HG03439 (cell line): ENCODE measurements around the gene CNOT3.
"Not testable (repeated sequence)": the region's sequence is repeated elsewhere in the genome, so short reads cannot be mapped to it uniquely, and the experiment has no call there.

Experiments used
- ATAC-seq: cut with Tn5 transposase; IDR thresholded peaks from one replicate; pipeline ENCODE4 v1.9.1; 2021; ENCODE audit warnings: mild to moderate bottlenecking, moderate library complexity; ENCODE audit not compliant: unreplicated experiment

The CNOT3 gene

GRCh38 chr19:54165222-54165621 is 27.7 kb downstream of the CNOT3 start:
- ATAC-seq = no peak

- ATAC-seq = no peak
Observed at GRCh38 chr19:54168174-54168917, 30.8 kb downstream of the CNOT3 start.

- ATAC-seq = no peak
Observed at GRCh38 chr19:54169149-54169740, 31.7 kb downstream of the CNOT3 start.

GRCh38 chr19:54171736-54172431 is 34.3 kb downstream of the CNOT3 start:
- not testable (repeated sequence) for ATAC-seq

GRCh38 chr19:54172471-54173358 is 35.2 kb downstream of the CNOT3 start, which contains the start of gene TMC4:
Gene TMC4, minus strand, starts transcription at chr19:54173160. Its CDS starts 43 bp downstream, at chr19:54173117.
- no peak for ATAC-seq

- no peak for ATAC-seq
Observed at GRCh38 chr19:54173359-54173699, 35.8 kb downstream of the CNOT3 start.

- ATAC-seq = no peak
Observed at GRCh38 chr19:54173951-54174834, 36.6 kb downstream of the CNOT3 start.

- no peak for ATAC-seq
Observed at GRCh38 chr19:54178581-54179261, 41.2 kb downstream of the CNOT3 start.

- no peak for ATAC-seq
Observed at GRCh38 chr19:54179262-54179852, 41.8 kb downstream of the CNOT3 start.

GRCh38 chr19:54179921-54180461 is 42.4 kb downstream of the CNOT3 start:
- no peak for ATAC-seq

GRCh38 chr19:54180691-54181091 is 43.1 kb downstream of the CNOT3 start:
- ATAC-seq = no peak

- not testable (repeated sequence) for ATAC-seq
Observed at GRCh38 chr19:54181894-54182293, 44.3 kb downstream of the CNOT3 start.

GRCh38 chr19:54183431-54183830 is 45.9 kb downstream of the CNOT3 start:
- no peak for ATAC-seq

- ATAC-seq = no peak
Observed at GRCh38 chr19:54186351-54186750, 48.8 kb downstream of the CNOT3 start.

GRCh38 chr19:54186934-54187381 is 49.4 kb downstream of the CNOT3 start:
- ATAC-seq = no peak

GRCh38 chr19:54188215-54188871 is 50.8 kb downstream of the CNOT3 start:
- no peak for ATAC-seq

GRCh38 chr19:54189145-54189734 is 51.7 kb downstream of the CNOT3 start, which contains the start of gene MBOAT7:
Gene MBOAT7, minus strand, starts transcription at chr19:54189580. Its CDS starts 1,072 bp downstream, at chr19:54188508.
- ATAC-seq = peak; percentile 15
